Activated naive CD4-positive, alpha-beta T cell treated with anti-CD3 and anti-CD28 coated beads, Interleukin-2, amount 10 ng/mL, durations not matched to agents 7 days and 5 days (primary cell): ENCODE data around the gene TMEM235.

ENCODE experiments used
- CTCF ChIA-PET: fragments of 350-600 bp; sonication (Branson Sonifier 250); formaldehyde crosslinking; loops from one replicate; lab custom pipeline; 2021; ENCODE audit warnings: antibody characterized with exemption; lab: Charles Lee
- DNase-seq: peaks from one replicate; pipeline ENCODE4 v3.0.0-alpha.2; 2020
- H3K27ac Mint-ChIP-seq: one replicate; pipeline ENCODE4 v1.8.0; 2021; ENCODE audit warnings: mild to moderate bottlenecking, moderate library complexity, mixed read lengths
- H3K27me3 Mint-ChIP-seq: one replicate; pipeline ENCODE4 v1.8.0; 2021; ENCODE audit warnings: mild to moderate bottlenecking, mixed read lengths
- H3K36me3 Mint-ChIP-seq: one replicate; pipeline ENCODE4 v1.8.0; 2021; ENCODE audit warnings: mixed read lengths
- H3K4me1 Mint-ChIP-seq: one replicate; pipeline ENCODE4 v1.8.0; 2021; ENCODE audit warnings: mixed read lengths
- H3K4me3 Mint-ChIP-seq: one replicate; pipeline ENCODE4 v1.8.0; 2021; ENCODE audit warnings: mild to moderate bottlenecking, moderate library complexity, mixed read lengths
- H3K9me3 Mint-ChIP-seq: one replicate; pipeline ENCODE4 v1.8.0; 2021; ENCODE audit warnings: mixed read lengths

Gene TMEM235

DNA sequence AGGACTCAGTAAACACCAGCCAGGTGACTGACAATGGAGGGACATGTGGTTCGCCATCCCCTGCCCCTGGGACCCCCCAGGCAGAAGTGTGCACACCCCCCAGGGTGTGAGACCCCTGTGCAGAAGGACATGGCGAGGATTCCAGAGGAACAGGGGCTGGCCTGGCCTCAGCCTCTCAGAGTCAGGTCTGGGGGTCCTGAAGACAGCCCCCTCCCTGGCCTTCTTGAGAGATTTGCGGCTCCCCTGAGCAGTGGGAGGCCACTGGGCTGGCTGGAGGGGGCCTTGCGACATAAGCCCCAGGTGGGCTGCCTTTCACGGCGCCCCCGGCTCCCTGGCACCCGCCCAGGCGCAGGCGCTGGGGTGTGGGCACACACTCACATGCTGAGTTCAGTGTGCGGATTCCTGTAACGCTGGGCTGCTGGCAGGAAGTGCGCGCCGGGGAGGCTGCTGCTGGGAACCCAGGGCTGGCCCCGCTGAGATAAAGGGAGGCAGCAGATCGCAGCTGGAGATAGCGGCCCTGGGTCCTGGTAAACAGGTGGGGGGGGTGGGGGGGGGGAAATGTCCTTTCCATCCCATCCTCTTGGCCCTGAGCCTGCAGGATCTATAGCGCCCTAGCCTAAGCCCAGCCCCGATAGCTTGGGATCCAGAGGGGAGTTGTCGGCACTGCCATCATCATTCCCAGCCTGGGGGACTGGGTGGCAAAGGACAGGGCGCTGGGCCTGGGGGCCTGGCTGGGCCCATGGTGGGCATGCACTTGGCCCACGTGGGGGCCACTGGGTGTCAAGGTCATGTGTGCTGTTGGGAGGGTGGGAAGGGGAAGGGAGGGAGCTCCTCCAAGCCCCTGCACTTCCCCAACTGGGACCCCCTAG is 27.1 kb downstream of the TMEM235 start:
- H3K9me3 Mint-ChIP-seq: no peaks in the 10 kb centered on the region
- peak; percentile 87 for DNase-seq
- H3K27me3 Mint-ChIP-seq: no peaks in the 10 kb centered on the region
- CTCF ChIA-PET: interaction anchor here (0.6 to 1.0 kb wide), 2 partner anchors 122 to 816 kb away, joined by 3 read pairs; no protein-coding TSS in a partner anchor
- H3K27ac Mint-ChIP-seq: peak overlapping the region; percentile 92
- peaks cover 81% of the 10 kb centered on the region for H3K4me1 Mint-ChIP-seq
- H3K4me3 Mint-ChIP-seq: peak overlapping the region; percentile 73
- no peaks in the 10 kb centered on the region for H3K36me3 Mint-ChIP-seq

- peak overlapping the region; percentile 92 for H3K27ac Mint-ChIP-seq
- peak overlapping the region; percentile 60 for H3K4me3 Mint-ChIP-seq
- no peaks in the 10 kb centered on the region for H3K9me3 Mint-ChIP-seq
- peaks cover 84% of the 10 kb centered on the region for H3K4me1 Mint-ChIP-seq
- no peak for DNase-seq
- H3K27me3 Mint-ChIP-seq: no peaks in the 10 kb centered on the region
- no peaks in the 10 kb centered on the region for H3K36me3 Mint-ChIP-seq
- CTCF ChIA-PET: interaction anchor here (2.1 kb wide), 1 partner anchor 8 kb away, joined by 6 read pairs; no protein-coding TSS in a partner anchor
Observed at GRCh38 chr17:78259192-78259554, 27.7 kb downstream of the TMEM235 start.

- Mint-ChIP-seq H3K4me3 (no peak overlapping the region), H3K9me3 (no peaks in the 10 kb centered on the region), H3K36me3 (no peaks in the 10 kb centered on the region), H3K27ac (peak overlapping the region; percentile 90), H3K4me1 (peaks cover 52% of the 10 kb centered on the region), H3K27me3 (no peaks in the 10 kb centered on the region)
- DNase-seq: peak; percentile 67
- CTCF ChIA-PET: interaction anchor here (2.0 kb wide), 1 partner anchor 13 kb away, joined by 18 read pairs; no protein-coding TSS in a partner anchor
Observed at GRCh38 chr17:78263063-78263735, 31.8 kb downstream of the TMEM235 start.

GRCh38 chr17:78263736-78264340 is 32.4 kb downstream of the TMEM235 start:
- no peak for DNase-seq
- H3K4me1 Mint-ChIP-seq: peaks cover 49% of the 10 kb centered on the region
- no peak overlapping the region for H3K4me3 Mint-ChIP-seq
- no peaks in the 10 kb centered on the region for H3K36me3 Mint-ChIP-seq
- CTCF ChIA-PET: no interaction called here
- H3K27ac Mint-ChIP-seq: peak overlapping the region; percentile 90
- H3K27me3 Mint-ChIP-seq: no peaks in the 10 kb centered on the region
- no peaks in the 10 kb centered on the region for H3K9me3 Mint-ChIP-seq

GRCh38 chr17:78264590-78264989 is 33.2 kb downstream of the TMEM235 start:
- Mint-ChIP-seq H3K4me3 (no peak overlapping the region), H3K36me3 (no peaks in the 10 kb centered on the region), H3K9me3 (no peaks in the 10 kb centered on the region), H3K4me1 (peaks cover 43% of the 10 kb centered on the region), H3K27me3 (no peaks in the 10 kb centered on the region), H3K27ac (peak overlapping the region; percentile 79)
- CTCF ChIA-PET: interaction anchor here (1.0 kb wide), 1 partner anchor 13 kb away, joined by 3 read pairs; no protein-coding TSS in a partner anchor
- no peak for DNase-seq

DNA sequence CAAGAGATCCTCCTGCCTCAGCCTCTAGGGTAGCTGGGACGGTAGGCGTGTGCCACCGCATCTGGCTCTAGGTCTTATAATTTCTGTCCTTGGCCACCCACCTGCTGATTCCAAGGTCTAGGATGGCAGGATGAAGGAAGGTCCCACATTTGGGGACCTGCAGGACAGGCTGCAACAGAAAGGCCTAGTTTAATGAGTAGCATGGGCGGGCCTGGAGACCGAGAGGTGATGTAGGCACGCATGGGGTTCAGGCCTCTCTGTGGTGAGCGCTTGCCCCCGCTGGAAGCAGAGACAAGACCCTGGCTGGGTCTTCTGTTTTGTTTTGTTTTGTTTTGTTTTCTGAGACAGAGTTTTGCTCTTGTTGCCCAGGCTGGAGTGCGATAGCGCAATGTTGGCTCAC is 33.7 kb downstream of the TMEM235 start:
- Mint-ChIP-seq H3K27ac (no peak overlapping the region), H3K36me3 (no peaks in the 10 kb centered on the region), H3K9me3 (no peaks in the 10 kb centered on the region), H3K27me3 (no peaks in the 10 kb centered on the region), H3K4me3 (no peak overlapping the region), H3K4me1 (peaks cover 40% of the 10 kb centered on the region)
- CTCF ChIA-PET: interaction anchor here (1.0 kb wide), 1 partner anchor 14 kb away, joined by 3 read pairs; no protein-coding TSS in a partner anchor
- no peak for DNase-seq

DNA sequence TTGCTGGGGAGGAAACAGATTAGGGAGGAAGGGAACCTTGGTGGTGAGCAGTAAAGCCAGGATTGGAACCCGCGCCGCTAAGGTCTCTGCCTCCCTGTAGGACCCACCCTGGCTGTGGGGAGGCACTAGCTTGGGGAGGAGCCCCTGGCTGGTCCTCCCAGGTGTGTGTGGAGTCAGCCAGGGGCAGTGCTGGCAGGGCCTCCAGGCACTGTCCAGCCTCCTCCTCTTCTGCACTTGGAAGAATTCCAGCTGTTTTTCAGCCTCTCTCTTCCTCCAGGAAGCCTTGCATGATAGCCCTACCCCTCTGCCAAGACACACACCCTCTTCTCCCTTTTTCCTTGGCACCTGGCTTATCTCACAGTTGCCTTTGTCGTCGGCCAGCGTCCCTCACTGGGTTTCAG is 34.8 kb downstream of the TMEM235 start:
- Mint-ChIP-seq H3K4me3 (no peak overlapping the region), H3K27me3 (no peaks in the 10 kb centered on the region), H3K36me3 (no peaks in the 10 kb centered on the region), H3K4me1 (peaks cover 44% of the 10 kb centered on the region), H3K9me3 (no peaks in the 10 kb centered on the region), H3K27ac (no peak overlapping the region)
- CTCF ChIA-PET: no interaction called here
- no peak for DNase-seq

DNA sequence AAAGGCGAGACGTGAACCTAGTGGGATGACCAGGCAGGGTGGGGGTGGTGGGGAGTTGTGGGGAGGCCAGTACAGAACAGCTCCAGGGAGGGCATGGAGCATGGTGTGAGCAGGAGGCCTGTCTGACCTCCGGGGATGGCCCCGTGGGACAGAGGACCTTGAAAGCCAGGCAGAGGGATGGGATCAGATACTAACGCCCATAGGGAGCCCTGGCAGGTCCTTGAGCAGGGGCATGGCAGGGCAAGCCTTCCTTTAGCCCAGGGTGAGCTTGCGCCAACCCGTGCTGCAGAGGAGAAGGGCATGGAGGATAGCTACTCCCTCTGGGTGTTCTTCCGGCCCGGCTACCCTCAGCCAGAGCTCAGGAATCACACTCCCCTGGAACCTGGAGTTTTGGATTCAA is 35.3 kb downstream of the TMEM235 start:
- Mint-ChIP-seq H3K36me3 (no peaks in the 10 kb centered on the region), H3K9me3 (no peaks in the 10 kb centered on the region), H3K4me1 (peaks cover 46% of the 10 kb centered on the region), H3K27ac (no peak overlapping the region), H3K27me3 (no peaks in the 10 kb centered on the region), H3K4me3 (no peak overlapping the region)
- CTCF ChIA-PET: no interaction called here
- DNase-seq: no peak

- Mint-ChIP-seq H3K9me3 (no peaks in the 10 kb centered on the region), H3K27me3 (peaks cover 3% of the 10 kb centered on the region), H3K4me3 (no peak overlapping the region), H3K36me3 (no peaks in the 10 kb centered on the region), H3K4me1 (peaks cover 46% of the 10 kb centered on the region), H3K27ac (no peak overlapping the region)
- CTCF ChIA-PET: no interaction called here
- no peak for DNase-seq
Observed at GRCh38 chr17:78267253-78268073, 36.0 kb downstream of the TMEM235 start.

GRCh38 chr17:78268191-78268874 is 36.9 kb downstream of the TMEM235 start:
- Mint-ChIP-seq H3K27me3 (peaks cover 9% of the 10 kb centered on the region), H3K9me3 (no peaks in the 10 kb centered on the region), H3K36me3 (no peaks in the 10 kb centered on the region), H3K27ac (peak overlapping the region; percentile 33), H3K4me3 (no peak overlapping the region), H3K4me1 (peaks cover 46% of the 10 kb centered on the region)
- no peak for DNase-seq
- CTCF ChIA-PET: no interaction called here

- H3K27me3 Mint-ChIP-seq: peaks cover 9% of the 10 kb centered on the region
- H3K36me3 Mint-ChIP-seq: no peaks in the 10 kb centered on the region
- H3K4me3 Mint-ChIP-seq: no peak overlapping the region
- peaks cover 42% of the 10 kb centered on the region for H3K4me1 Mint-ChIP-seq
- H3K9me3 Mint-ChIP-seq: peaks cover 3% of the 10 kb centered on the region
- no peak for DNase-seq
- no peak overlapping the region for H3K27ac Mint-ChIP-seq
- CTCF ChIA-PET: interaction anchor here (1.3 to 2.0 kb wide), 2 partner anchors 18 to 20 kb away, joined by 4 to 6 read pairs; no protein-coding TSS in a partner anchor
Observed at GRCh38 chr17:78268951-78269905, 37.8 kb downstream of the TMEM235 start.

DNA sequence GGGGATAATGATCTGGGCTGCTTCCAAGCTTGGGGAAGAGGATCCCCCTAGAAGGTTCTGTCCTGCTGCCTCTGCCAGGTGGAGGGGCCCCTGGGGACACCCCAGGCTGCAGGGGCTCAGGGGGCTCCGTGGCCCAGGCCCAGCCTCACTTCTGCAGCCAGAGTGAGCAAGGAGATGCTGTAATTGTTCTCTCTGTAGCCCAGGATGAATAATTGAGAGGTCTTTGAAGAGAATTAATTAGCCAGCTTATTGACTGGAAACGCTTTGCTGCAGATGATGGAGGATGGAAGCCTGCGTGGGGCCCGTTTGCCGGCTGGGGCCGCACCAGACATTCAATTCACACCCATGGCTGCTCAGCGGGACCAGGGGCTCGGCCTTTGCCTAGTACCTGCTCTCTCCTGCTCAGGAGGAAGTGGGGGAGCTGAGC is 38.5 kb downstream of the TMEM235 start:
- CTCF ChIA-PET: interaction anchor here (1.3 to 2.0 kb wide), 2 partner anchors 19 kb away, joined by 4 to 6 read pairs; no protein-coding TSS in a partner anchor
- no peaks in the 10 kb centered on the region for H3K36me3 Mint-ChIP-seq
- peaks cover 3% of the 10 kb centered on the region for H3K9me3 Mint-ChIP-seq
- H3K4me3 Mint-ChIP-seq: no peak overlapping the region
- H3K27me3 Mint-ChIP-seq: peaks cover 9% of the 10 kb centered on the region
- peaks cover 37% of the 10 kb centered on the region for H3K4me1 Mint-ChIP-seq
- H3K27ac Mint-ChIP-seq: no peak overlapping the region
- no peak for DNase-seq
